ENCODE data around the gene EIF2A. TPM values are rescaled to one million over a fixed set of nuclear protein-coding genes. Genes with fewer than 3 reads are reported as not detected.

The EIF2A gene
- total RNA-seq, 2 experiments from 2014 or later = 130 to 137 TPM

GRCh38 chr3:150540297-150540696 lies 6.3 kb upstream of the EIF2A start:
- POLR2A ChIA-PET = no interaction called here
- CTCF ChIA-PET = no interaction called here

DNA sequence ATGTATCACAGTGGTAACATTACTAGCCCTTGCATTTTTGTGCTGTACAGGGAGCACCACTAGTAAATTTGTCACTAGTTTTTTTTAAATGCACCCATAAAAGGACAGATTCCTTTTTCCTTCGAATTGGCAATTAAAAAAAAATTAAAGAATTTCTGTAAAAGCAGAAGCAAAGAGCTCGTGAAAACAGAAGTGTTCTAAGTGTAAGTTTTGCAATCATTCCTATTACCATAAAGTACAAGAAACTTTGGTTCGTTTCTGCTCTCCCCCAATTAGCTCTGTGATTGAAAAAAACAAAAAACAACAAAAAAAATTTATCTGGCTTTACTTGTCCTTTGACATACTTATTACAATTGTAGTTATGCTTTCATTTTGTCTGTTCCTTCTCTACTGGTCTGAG lies 5.6 kb upstream of the EIF2A start:
- CTCF ChIA-PET = no interaction called here
- POLR2A ChIA-PET = no interaction called here

DNA sequence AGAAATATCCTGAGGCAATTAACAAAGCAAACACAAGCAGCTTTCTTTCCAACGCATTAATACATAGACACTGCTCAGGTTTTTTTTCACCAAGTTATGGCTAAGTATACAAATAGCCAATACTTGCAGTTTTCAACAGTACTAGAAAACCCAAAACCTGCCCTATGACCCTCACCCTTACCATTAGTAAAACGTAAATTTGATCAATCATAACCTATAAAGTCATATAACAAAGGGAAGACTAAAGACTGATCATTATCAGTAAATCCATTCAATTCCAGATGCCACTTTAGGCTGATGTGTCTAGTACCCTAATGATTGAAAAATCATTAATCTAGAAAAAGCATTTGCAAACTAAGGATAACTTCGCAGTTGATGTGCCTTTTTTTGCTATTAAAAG lies 3.5 kb upstream of the EIF2A start:
- CTCF ChIA-PET = interaction anchor here (2.4 kb wide), 1 partner anchor 134 kb away, joined by 7 read pairs; the partner anchor contains the start of gene TSC22D2

GRCh38 chr3:150543531-150543930 lies 3.1 kb upstream of the EIF2A start:
- CTCF ChIA-PET = interaction anchor here (2.4 kb wide), 1 partner anchor 135 kb away, joined by 7 read pairs; the partner anchor contains the start of gene TSC22D2
- POLR2A ChIA-PET = interaction anchor here (1.0 to 1.5 kb wide), 2 partner anchors 219 to 220 kb away, joined by 3 read pairs; partner anchors contain the start of gene SIAH2

More for the DNA sequence above, 3.5 kb upstream of the EIF2A start:
- POLR2A ChIA-PET = interaction anchor here (1.0 kb wide), 1 partner anchor 219 kb away, joined by 3 read pairs; no protein-coding TSS in a partner anchor

- POLR2A ChIA-PET = interaction anchor here (1.0 to 1.5 kb wide), 2 partner anchors 218 to 219 kb away, joined by 3 read pairs; partner anchors contain the start of gene SIAH2
- CTCF ChIA-PET = interaction anchor here (2.4 kb wide), 1 partner anchor 135 kb away, joined by 7 read pairs; the partner anchor contains the start of gene TSC22D2
Measured at GRCh38 chr3:150544041-150544440, 2.5 kb upstream of the EIF2A start.

DNA sequence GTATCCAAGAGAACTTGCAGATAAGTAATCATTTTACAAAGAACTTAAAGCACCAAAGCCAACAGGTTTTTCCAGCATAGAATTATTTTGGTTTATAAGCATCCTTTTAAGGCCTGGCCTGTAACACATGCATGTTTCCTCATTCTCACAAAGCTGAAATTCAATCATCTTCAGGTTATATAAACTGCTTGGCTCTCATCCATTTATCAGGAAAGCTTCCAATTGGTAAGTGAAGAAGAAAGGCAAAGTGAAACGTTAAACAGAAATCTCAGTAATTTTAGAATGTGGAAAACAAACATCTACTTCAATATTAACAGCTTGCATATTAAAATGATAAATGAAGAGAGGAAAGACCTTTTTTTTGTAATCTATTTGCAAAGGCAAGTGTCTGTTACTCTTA lies 1.9 kb upstream of the EIF2A start:
- CTCF ChIA-PET = no interaction called here
- POLR2A ChIA-PET = interaction anchor here (0.9 to 1.5 kb wide), 2 partner anchors 136 to 219 kb away, joined by 3 to 7 read pairs; partner anchors contain the start of genes SIAH2 and TSC22D2

DNA sequence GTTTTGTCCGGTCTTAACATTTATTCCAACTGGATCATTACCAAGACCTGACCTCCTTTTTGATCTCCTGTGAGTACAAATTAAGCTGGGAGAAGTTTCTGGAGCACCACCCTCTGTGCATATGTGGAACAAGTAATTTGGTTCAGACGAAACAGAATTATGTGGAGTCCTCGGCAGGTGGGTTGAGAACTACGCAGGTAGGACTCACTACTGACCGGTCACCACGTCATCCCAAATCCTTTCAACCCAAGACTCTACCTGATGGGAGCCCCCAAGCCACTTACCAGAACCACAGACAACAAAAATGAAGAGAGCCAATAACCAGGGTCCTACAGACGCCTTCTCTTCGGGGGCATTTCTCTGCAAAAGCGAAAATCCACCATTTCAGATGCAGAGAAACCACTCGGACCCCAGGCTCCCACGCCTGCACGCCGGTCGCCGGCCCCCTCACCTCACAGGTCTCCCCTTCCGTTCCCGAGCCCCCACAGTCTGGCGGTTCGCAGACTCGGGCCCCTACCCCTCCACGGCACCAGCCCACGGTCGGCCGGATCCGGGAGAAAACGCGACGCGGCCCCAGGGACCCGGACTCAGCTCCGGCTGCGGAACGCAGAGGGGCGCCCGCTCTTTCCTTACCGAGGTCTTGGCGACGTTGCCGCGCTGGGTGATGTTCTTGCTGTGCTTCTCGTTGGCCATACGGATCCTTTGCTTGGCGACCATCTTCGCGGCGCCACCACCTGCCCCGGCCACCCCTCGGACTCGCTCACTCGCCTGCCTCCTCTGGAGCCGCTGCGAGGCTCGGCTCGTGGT lies 965 bp upstream of the EIF2A start:
- POLR2A ChIA-PET = interaction anchor here (0.6 to 1.7 kb wide), 7 partner anchors 57 to 218 kb away, joined by 3 to 12 read pairs (median 7); partner anchors contain the start of genes ERICH6, SELENOT, SIAH2 and TSC22D2
- CTCF ChIA-PET = interaction anchor here (0.7 to 1.3 kb wide), 2 partner anchors 8 to 218 kb away, joined by 3 to 4 read pairs; partner anchors contain the start of gene SIAH2

DNA sequence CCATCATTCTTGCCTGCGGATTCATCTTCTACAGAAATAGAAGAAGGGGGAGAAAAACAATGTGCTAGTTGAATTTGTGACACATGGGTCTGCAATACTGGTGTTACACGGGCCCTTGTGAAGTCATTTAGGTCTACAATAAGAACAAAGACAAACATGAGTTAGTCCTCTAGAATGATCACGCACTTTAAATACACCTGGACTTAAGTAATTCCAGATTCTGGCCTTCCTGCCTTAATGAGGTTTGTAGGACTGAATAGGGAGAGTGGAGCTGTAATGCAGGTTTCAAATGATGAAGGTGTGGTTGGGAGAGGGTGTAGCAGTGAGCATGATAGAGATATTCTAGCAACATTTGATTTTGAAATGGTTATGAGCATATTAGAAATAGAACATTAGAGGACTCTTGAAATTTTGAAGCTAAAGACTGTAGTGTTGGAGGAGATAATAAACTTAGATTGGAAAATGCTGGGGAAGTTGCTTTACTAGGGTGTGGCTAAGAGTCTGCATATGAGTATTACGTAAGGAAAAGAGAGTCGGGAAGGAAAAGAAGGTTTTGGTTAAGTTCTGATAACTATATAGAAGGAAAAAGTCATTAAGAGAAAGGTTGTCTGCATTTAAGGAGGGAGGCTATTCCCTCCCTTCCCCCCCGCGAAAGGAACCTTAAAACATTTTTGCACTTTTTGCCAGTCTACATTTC lies 606 bp downstream of the EIF2A start:
- ChIA-PET POLR2A (interaction anchor here (0.6 to 1.7 kb wide), 6 partner anchors 56 to 659 kb away, joined by 3 to 12 read pairs (median 6); partner anchors contain the start of genes SELENOT and SIAH2), CTCF (interaction anchor here (1.3 kb wide), 1 partner anchor 10 kb away, joined by 4 read pairs; no protein-coding TSS in a partner anchor)

DNA sequence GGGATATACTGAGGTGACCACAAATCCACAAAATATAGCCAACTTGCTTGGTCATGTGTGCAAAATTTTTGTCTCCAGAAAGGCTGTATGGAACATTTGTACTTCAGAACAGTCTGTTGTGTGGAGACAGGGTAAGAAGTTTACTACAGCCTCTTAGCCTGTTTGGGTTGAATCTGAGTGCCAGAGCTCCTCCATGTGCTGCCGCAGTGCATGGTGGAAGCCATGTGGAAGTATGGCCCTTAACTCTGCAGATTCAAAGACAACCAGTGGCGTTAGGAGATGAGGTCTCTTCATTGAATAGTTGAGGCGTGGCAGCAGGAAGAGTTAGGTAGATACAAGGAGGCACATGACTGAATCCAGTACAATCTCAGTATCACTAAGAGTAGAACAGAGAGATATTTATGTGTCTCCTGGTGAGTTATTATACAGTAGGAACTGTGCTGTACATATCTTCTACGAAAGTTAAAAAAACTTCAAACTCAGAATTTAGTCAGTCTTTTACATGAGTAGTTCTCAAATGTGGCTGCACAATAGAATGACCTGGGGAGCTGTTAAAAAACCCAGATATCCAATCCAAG lies 9.4 kb downstream of the EIF2A start:
- ChIA-PET POLR2A (interaction anchor here (0.6 kb wide), 1 partner anchor 50 kb away, joined by 3 read pairs; no protein-coding TSS in a partner anchor), CTCF (no interaction called here)

DNA sequence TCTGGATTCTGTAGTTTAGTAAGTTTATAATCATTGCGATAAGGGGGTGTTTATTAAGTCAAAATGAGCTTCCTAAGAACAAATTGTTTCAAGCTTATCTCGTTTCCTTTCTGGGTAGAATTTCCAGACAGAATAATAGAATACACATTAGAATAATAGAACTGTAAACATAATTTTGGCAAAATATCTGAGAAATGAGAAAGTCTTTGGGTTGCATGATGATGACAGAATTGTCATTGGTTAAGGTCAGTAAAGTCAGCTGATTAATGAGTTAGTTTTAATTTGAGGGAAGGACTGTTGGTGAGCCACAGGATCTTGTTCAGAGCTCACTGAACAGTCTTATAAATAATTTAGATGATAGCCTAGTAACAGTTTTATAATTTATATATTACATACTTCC lies 10.2 kb downstream of the EIF2A start:
- ChIA-PET POLR2A (interaction anchor here (0.6 kb wide), 1 partner anchor 49 kb away, joined by 3 read pairs; no protein-coding TSS in a partner anchor), CTCF (no interaction called here)

DNA sequence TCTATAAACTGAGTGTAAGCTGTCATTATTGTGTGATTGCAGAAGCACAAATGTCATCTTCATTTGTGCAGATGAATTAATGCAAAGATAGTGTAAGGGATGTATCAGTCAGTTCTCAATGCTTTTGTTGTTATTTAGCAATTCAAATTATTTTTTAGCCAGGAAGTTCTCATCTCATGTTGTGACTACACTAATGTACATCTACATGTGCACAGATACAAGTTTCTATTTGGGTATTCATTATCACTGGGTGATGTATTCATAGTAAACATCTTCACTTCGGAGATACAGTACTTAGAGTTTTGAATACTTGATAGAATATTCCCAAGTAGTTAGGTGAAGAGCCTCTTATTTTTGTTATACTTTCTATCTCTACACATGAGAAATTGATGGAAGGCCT lies 11.1 kb downstream of the EIF2A start:
- ChIA-PET POLR2A (no interaction called here), CTCF (no interaction called here)

- ChIA-PET POLR2A (no interaction called here), CTCF (no interaction called here)
Measured at GRCh38 chr3:150564243-150564642, 17.7 kb downstream of the EIF2A start.

DNA sequence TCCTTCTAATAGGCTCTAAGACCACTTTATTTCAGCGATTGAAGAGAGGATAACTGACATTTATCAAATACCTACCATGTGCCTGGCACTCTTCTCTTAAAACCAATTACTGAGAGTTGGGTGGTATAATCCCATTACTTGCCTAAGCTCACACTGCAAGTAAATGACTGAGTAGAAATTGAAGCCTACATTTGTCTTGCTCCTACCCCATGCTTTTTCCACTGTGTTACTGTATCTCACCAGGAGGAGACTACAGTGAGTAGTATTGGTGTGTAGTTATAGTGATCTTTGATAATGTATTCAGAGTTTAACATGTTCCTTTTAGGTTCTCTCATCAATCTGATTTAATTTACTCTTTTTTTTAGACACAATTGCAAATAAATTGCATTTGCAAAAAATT lies 20.7 kb downstream of the EIF2A start:
- ChIA-PET CTCF (no interaction called here), POLR2A (no interaction called here)

- POLR2A ChIA-PET = interaction anchor here (0.6 to 1.6 kb wide), 2 partner anchors 18 to 25 kb away, joined by 5 to 9 read pairs; partner anchors contain the start of gene SELENOT
- CTCF ChIA-PET = interaction anchor here (0.6 kb wide), 1 partner anchor 52 kb away, joined by 3 read pairs; no protein-coding TSS in a partner anchor
Measured at GRCh38 chr3:150577855-150578254, 31.3 kb downstream of the EIF2A start.

DNA sequence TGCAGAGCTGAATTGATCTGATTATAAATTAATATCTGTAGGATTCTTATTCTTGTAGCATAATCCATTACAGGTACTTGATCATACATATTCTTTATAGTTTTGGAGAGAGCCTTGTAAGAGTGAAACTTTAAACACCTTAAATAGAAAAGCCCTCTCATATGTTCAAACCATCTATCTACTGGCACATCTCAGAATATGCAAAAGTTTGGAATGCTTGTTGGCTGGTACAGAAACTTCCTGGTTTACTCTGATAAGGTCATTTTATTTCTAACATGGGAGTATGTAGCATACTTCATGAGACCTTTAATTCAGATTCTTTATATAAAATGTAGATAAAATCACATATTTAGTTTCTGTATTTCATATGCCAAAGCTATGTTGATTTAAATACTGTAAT lies 34.6 kb downstream of the EIF2A start:
- ChIA-PET CTCF (no interaction called here), POLR2A (no interaction called here)

DNA sequence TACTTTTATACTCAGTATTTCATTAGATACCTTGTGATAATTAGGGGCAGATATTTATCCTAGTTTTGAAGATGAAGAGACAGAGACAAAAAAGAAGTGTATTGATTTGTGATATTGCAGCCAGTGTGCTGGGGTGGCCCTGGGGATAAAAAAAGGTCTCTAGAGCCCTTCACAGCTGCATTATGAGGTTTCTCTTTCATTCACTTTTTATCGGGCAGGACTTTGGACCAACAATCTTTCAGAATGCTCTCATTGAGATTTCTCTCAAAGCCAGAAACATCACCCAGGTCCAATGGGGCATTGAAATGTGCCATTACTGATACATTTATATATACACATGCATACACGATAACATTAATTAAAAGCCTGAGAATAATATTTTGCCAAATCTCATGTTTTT lies 36.0 kb downstream of the EIF2A start:
- POLR2A ChIA-PET = no interaction called here
- CTCF ChIA-PET = no interaction called here

DNA sequence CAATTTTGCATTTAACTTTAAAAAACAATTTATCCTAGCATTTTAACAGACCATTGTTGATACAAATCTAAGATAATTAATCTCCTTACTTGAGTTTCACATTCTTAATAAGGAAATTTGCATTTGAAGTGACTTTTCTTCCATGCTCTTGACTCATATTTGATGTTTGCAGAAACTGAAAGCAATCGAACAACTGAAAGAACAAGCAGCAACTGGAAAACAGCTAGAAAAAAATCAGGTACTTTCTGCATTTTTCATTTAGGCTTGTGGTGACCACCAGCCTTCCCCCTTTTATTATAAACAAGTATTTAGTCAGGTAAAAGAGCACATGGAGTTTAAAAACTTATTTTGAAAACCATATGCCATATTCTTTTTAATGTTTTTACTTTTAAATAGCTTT lies 36.4 kb downstream of the EIF2A start:
- ChIA-PET POLR2A (no interaction called here), CTCF (no interaction called here)

GRCh38 chr3:150588027-150588830 lies 41.6 kb downstream of the EIF2A start:
- ChIA-PET CTCF (interaction anchor here (0.6 kb wide), 1 partner anchor 230 kb away, joined by 3 read pairs; no protein-coding TSS in a partner anchor), POLR2A (no interaction called here)

- POLR2A ChIA-PET = interaction anchor here (1.4 kb wide), 1 partner anchor 13 kb away, joined by 3 read pairs; the partner anchor contains the start of gene SELENOT
- CTCF ChIA-PET = interaction anchor here (1.0 kb wide), 1 partner anchor 13 kb away, joined by 4 read pairs; the partner anchor contains the start of gene SELENOT
Measured at GRCh38 chr3:150589759-150590158, 43.2 kb downstream of the EIF2A start.

Measured in activated CD8-positive, alpha-beta memory T cell treated with anti-CD3 and anti-CD28 coated beads for 36 hours (primary cell).